LNCaP clone FGC (cell line): ENCODE measurements around the gene NARS2.

Source experiments
- DNase-seq: peaks from one replicate; pipeline ENCODE4 v3.0.0-alpha.2; 2011; ENCODE audit warnings: low read depth
- H3K4me3 ChIP-seq: 2 replicates; pipeline ENCODE4 v1.5.1; 2011; ENCODE audit warnings: mild to moderate bottlenecking, low read depth, low read length, control low read depth
- CTCF ChIP-seq: IDR thresholded peaks from 2 replicates; pipeline ENCODE4 v1.5.1; 2012; ENCODE audit warnings: mild to moderate bottlenecking; ENCODE audit not compliant: control insufficient read depth, insufficient read depth; ENCODE audit errors: extremely low read depth

The NARS2 gene

GRCh38 chr11:78398715-78399114 lies 175.9 kb downstream of the NARS2 start:
- TF ChIP-seq CTCF: no peak
- DNase-seq: no peak
- no peak overlapping the region for H3K4me3 ChIP-seq

- 0 out of 2 replicates have a peak, but pooled peaks have one; percentile 1 for TF ChIP-seq CTCF
- no peak overlapping the region for H3K4me3 ChIP-seq
- no peak for DNase-seq
Observed at GRCh38 chr11:78397398-78397797, 177.3 kb downstream of the NARS2 start.

GRCh38 chr11:78395597-78395996 lies 179.1 kb downstream of the NARS2 start:
- no peak for TF ChIP-seq CTCF
- no peak overlapping the region for H3K4me3 ChIP-seq
- no peak for DNase-seq

GRCh38 chr11:78392854-78393253 lies 181.8 kb downstream of the NARS2 start:
- H3K4me3 ChIP-seq: no peak overlapping the region
- no peak for TF ChIP-seq CTCF
- no peak for DNase-seq

- TF ChIP-seq CTCF: no peak
- H3K4me3 ChIP-seq: no peak overlapping the region
- no peak for DNase-seq
Observed at GRCh38 chr11:78391424-78391823, 183.2 kb downstream of the NARS2 start.

- DNase-seq: no peak
- TF ChIP-seq CTCF: no peak
Observed at GRCh38 chr11:78390809-78391208, 183.9 kb downstream of the NARS2 start.

GRCh38 chr11:78386215-78386941 lies 188.3 kb downstream of the NARS2 start:
- TF ChIP-seq CTCF: no peak
- H3K4me3 ChIP-seq: no peak overlapping the region
- no peak for DNase-seq

More at GRCh38 chr11:78390809-78391208, 183.9 kb downstream of the NARS2 start:
- no peak overlapping the region for H3K4me3 ChIP-seq
